HG03521 (cell line): Measurements from ENCODE around the gene ENOX1.

Experiments
- ATAC-seq: cut with Tn5 transposase; IDR thresholded peaks from one replicate; pipeline ENCODE4 v1.9.1; 2021; ENCODE audit warnings: mild to moderate bottlenecking, moderate library complexity; ENCODE audit not compliant: unreplicated experiment

Gene ENOX1

DNA sequence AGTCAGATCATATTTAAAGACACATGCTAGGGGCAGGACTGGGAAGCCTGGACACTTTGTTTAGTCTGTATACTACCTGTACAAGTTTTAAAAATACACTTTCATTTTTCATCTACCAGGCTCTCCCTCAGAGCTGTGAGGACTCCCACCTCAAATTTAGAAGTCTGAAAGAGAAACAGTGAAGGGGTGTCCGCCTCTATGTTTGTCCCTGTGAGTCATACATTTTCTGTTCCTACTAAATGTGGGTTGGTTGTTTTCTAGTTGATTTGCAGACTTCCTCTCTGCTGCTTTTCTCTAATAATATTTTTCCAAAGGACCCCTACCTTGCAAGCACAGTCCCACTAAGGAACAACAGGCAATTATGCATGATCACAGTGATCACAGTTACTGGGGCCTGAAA lies 110.5 kb downstream of the ENOX1 start:
- ATAC-seq = peak; percentile 94

GRCh38 chr13:43675577-43675976 lies 111.2 kb downstream of the ENOX1 start:
- no peak for ATAC-seq

GRCh38 chr13:43669964-43670363 lies 116.8 kb downstream of the ENOX1 start:
- no peak for ATAC-seq

DNA sequence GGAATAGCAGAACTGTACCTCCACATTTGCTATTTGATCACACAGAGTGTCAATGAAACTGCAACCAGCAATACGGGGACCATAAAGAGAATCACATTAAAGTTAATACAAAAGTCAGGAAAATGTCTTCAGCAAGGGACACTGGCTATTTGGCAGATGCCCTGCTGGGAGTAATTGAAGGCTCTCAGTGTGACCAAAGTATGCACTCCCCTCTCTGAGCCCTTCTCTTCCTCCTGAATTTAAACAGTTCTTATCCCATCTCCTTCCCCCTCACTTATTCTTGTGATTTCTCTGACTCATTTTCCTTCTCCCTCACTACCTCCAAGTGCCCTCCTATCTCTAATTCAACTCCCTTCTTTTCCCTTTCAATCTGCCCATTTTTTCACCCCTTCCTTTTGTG lies 117.7 kb downstream of the ENOX1 start:
- no peak for ATAC-seq

DNA sequence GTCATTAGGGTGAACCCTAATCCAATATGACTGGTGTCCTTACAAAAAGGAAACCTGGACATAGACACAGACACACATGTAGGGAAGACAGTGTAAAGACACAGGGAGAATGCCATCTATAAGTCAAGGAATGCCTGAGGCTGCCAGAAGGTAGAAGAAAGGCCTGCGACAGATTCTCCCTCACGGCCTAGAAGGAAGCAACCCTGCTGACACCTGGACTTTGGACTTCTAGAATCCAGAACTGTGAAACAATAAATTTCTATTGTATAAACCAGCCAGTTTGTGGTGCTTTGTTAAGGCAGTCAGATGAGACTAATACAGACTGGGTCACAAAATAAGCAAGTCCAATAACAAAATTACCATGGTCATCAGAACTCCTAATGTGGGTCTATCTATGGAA lies 120.4 kb downstream of the ENOX1 start:
- ATAC-seq = no peak

GRCh38 chr13:43665388-43665787 lies 121.4 kb downstream of the ENOX1 start:
- no peak for ATAC-seq

- no peak for ATAC-seq
Observed at GRCh38 chr13:43664700-43665191, 122.0 kb downstream of the ENOX1 start.

DNA sequence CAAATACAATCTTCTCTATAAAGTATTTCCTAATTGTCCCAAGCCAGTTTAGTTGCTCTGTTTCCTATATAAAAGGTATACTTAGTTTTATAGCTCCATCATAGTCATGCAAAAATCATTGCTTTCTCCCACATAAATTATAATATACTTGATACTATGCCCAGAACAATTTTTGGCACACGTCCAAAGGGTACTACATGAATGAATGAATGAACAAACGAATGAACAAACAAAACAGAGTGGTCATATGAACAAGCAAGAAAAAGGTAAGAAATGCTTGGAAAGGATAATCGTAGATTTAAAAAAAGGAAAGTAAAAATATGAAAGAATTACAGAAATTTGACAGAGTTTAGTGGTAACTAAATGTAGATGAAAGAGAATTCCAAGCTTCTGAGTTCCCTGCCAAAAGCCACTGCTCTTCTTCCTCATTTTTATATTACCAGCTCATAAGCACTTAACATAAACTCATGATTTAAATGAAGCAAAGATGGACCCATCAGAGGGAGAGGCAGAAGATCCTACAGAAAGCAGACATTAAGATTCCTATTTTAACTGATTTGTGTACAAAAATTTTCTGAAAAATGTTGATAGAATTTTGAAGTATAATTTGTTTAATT lies 123.2 kb downstream of the ENOX1 start:
- ATAC-seq = no peak

GRCh38 chr13:43662976-43663375 lies 123.8 kb downstream of the ENOX1 start:
- no peak for ATAC-seq

DNA sequence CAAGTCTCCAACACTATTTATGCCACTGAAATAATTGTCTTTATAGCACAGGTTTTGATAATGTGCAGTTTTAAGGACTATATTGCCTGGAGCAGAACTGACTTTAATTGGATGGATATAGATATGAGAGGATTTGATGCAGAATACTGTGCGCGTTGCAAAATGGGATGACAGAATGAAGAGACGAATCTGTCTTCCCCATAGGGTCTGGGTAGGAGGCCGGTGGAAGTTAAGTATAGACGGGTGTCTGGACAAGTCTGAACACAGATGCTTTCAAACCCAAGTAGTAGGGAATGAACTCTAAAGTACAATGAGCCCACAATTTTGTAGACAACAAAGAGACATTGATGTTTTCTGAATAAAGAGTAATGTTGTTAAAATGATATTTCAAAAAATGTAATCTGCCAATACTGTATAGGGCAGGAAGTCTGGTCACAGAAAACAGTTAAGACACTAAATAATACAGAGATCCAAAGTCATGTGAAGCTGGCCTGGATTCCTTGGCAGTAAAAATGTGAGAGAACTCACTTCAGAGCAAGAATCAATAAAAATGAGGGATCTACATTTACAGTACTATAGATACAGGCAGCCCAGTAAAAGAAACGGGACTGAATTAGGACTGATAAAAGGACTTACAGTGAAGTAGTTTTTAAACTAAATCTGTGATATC lies 125.5 kb downstream of the ENOX1 start:
- ATAC-seq = no peak

GRCh38 chr13:43657485-43657884 lies 129.3 kb downstream of the ENOX1 start:
- ATAC-seq = no peak

- no peak for ATAC-seq
Observed at GRCh38 chr13:43653980-43654379, 132.8 kb downstream of the ENOX1 start.

DNA sequence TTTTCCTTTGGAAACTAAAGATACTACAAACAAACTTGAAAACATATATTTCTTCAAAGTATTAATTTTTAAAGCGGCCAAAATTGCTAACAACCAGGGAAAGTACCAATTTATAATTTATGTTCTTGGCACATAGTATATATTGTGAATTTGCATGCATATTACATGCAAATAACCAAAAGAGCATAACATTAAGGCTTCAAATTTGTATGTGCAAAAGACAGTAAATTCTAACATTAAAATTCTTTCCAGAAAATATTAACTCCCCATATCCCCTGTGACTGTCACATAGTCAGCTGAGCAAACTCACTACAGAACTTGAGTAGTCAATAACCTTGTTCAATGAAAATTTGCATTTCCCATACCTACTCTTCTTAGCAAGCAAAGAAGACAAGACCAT lies 133.4 kb downstream of the ENOX1 start:
- ATAC-seq = no peak

DNA sequence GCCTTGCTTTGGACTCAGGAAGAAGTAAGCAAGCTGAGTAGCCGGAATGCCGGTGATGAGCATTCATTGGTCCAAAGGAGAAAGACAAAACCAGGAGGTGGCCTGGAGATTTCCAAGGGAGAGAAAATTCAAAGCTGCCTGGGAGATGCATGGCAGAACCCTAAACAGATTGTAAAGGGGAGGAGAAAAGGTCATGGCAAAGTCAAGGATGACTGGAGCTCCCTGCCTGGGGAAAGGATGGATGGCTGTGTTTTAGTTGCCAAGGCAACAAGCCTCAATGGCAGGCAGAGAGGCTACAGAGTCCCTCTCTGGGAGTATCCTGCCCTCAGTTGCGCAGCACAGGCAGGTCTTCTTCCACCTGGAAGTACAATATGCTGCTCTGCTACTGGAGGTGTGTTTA lies 134.0 kb downstream of the ENOX1 start:
- no peak for ATAC-seq

DNA sequence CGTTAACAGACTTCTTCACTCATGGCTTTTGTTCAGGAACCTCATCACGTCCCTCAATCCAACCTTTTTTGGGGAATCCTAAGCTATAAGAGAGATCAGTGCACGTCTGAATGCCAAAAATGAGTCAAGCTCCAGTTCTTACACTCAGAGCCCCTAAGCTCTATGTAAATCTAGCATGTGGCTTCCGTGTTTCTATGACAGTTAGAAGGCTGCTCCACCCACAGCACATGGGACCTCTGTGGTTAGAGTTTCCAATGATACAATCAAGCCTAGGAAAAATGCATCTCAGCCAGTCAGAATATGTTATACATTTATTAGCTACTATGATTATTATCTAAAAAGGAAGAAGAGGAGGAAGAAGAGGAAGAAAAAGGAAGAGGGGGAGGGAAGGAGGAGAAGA lies 135.9 kb downstream of the ENOX1 start:
- no peak for ATAC-seq

DNA sequence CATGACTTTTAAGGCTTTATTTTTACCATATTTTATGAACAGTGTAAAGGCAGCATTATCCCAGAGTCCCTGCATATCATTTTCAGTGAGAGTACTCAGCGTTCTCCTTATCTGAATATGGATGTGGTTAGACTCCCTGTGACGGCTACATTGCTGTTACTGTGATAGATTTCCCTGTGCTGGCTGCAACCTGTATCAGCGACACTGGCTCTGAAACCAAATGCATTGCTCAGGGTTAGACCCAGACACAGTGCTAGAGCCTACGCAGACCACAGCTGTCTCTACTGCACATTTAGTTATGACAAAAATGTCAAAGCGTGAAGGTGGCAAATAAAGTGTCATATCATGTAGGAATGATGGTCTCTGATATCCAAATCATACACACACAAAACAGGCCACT lies 138.0 kb downstream of the ENOX1 start:
- no peak for ATAC-seq

GRCh38 chr13:43647471-43647870 lies 139.3 kb downstream of the ENOX1 start:
- no peak for ATAC-seq

DNA sequence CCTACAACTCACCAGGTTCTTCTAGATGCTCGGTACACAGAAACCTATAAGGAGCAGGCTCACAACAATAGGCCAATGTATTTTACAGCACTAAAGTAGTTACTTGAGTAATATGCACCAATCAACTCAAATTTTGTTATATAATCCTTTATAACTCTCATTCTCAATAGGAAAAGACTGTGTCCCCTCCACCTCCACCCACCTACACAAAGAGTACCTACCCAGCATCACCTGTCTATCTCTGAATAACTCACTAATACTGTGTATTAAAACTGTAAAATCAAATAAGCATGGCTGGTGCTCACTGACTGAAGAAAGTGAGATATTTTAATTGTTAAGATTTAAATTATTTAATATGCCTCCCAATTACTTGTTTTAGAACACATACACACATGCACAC lies 146.3 kb downstream of the ENOX1 start:
- no peak for ATAC-seq

- no peak for ATAC-seq
Observed at GRCh38 chr13:43631106-43631505, 155.7 kb downstream of the ENOX1 start.

GRCh38 chr13:43629691-43630480 lies 156.9 kb downstream of the ENOX1 start:
- no peak for ATAC-seq

DNA sequence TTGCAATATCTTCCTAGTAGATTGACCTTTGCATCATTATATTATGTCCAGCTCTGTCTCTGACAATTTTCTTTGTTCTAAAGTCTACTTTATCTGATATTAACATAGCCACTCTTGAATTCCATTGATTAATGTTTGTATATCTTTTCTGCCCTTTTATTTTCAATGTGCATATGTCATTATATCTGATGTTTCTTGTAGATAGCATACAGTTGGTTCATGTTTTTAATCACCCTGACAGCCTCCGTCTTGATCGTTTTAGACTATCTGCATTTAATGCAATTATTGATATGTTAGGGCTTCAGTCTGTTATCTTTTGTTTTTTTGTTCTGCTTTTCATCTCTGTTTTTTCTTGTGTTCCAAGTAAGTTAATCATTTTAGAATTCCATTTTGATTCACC lies 159.8 kb downstream of the ENOX1 start:
- ATAC-seq = no peak

GRCh38 chr13:43614063-43614462 lies 172.7 kb downstream of the ENOX1 start:
- ATAC-seq = no peak
